Measurements from ENCODE around the gene FGFR4. TPM values are rescaled to one million over a fixed set of nuclear protein-coding genes. Genes with fewer than 3 reads are reported as not detected.

FGFR4 gene
- total RNA-seq, 3 donors from 2014 or later: 0.98 to 3.5 (median 2.7) TPM

- Mint-ChIP-seq H3K9me3 (no peaks in the 10 kb centered on the region), H3K36me3 (ENCODE audit: insufficient read depth) (no peaks in the 10 kb centered on the region), H3K4me3 (no peak overlapping the region), H3K4me1 (ENCODE audit: low read depth) (no peaks in the 10 kb centered on the region), H3K27me3 (ENCODE audit: low read depth) (peaks cover 12% of the 10 kb centered on the region)
- ATAC-seq (no peak), DNase-seq (no peak)
Observed at GRCh38 chr5:177103523-177104253, 17.0 kb downstream of the FGFR4 start.

- no peak for DNase-seq
- ATAC-seq: no peak
- no peak overlapping the region for H3K4me3 Mint-ChIP-seq
- H3K27me3 Mint-ChIP-seq (ENCODE audit: low read depth): peaks cover 6% of the 10 kb centered on the region
- H3K4me1 Mint-ChIP-seq (ENCODE audit: low read depth): no peaks in the 10 kb centered on the region
- H3K9me3 Mint-ChIP-seq: no peaks in the 10 kb centered on the region
- H3K36me3 Mint-ChIP-seq (ENCODE audit: insufficient read depth): no peaks in the 10 kb centered on the region
Observed at GRCh38 chr5:177105691-177106476, 19.2 kb downstream of the FGFR4 start.

GRCh38 chr5:177107159-177107558 is 20.4 kb downstream of the FGFR4 start:
- ATAC-seq (no peak), DNase-seq (no peak)
- Mint-ChIP-seq H3K9me3 (no peaks in the 10 kb centered on the region), H3K36me3 (ENCODE audit: insufficient read depth) (no peaks in the 10 kb centered on the region), H3K4me3 (no peak overlapping the region), H3K27me3 (ENCODE audit: low read depth) (peaks cover 6% of the 10 kb centered on the region), H3K4me1 (ENCODE audit: low read depth) (no peaks in the 10 kb centered on the region)

- H3K4me3 Mint-ChIP-seq: no peak overlapping the region
- ATAC-seq (no peak), DNase-seq (no peak)
- H3K27me3 Mint-ChIP-seq (ENCODE audit: low read depth): peaks cover 2% of the 10 kb centered on the region
- H3K9me3 Mint-ChIP-seq: no peaks in the 10 kb centered on the region
- peaks cover 3% of the 10 kb centered on the region for H3K4me1 Mint-ChIP-seq (ENCODE audit: low read depth)
- H3K36me3 Mint-ChIP-seq (ENCODE audit: insufficient read depth): no peaks in the 10 kb centered on the region
Observed at GRCh38 chr5:177109810-177110209, 23.1 kb downstream of the FGFR4 start.

- H3K4me1 Mint-ChIP-seq (ENCODE audit: low read depth): peaks cover 12% of the 10 kb centered on the region
- ATAC-seq (peak; percentile 49 to 59), DNase-seq (peak; percentile 56)
- H3K4me3 Mint-ChIP-seq: no peak overlapping the region
- peaks cover 3% of the 10 kb centered on the region for H3K9me3 Mint-ChIP-seq
- no peaks in the 10 kb centered on the region for H3K36me3 Mint-ChIP-seq (ENCODE audit: insufficient read depth)
- peaks cover 2% of the 10 kb centered on the region for H3K27me3 Mint-ChIP-seq (ENCODE audit: low read depth)
Observed at GRCh38 chr5:177111720-177112394, 25.1 kb downstream of the FGFR4 start.

GRCh38 chr5:177112589-177113220 is 26.0 kb downstream of the FGFR4 start:
- Mint-ChIP-seq H3K4me3 (no peak overlapping the region), H3K9me3 (peaks cover 3% of the 10 kb centered on the region), H3K27me3 (ENCODE audit: low read depth) (no peaks in the 10 kb centered on the region), H3K4me1 (ENCODE audit: low read depth) (peaks cover 16% of the 10 kb centered on the region), H3K36me3 (ENCODE audit: insufficient read depth) (no peaks in the 10 kb centered on the region)
- ATAC-seq (no peak), DNase-seq (no peak)

- H3K9me3 Mint-ChIP-seq: peaks cover 3% of the 10 kb centered on the region
- H3K4me1 Mint-ChIP-seq (ENCODE audit: low read depth): peaks cover 16% of the 10 kb centered on the region
- H3K27me3 Mint-ChIP-seq (ENCODE audit: low read depth): no peaks in the 10 kb centered on the region
- H3K4me3 Mint-ChIP-seq: no peak overlapping the region
- peak; percentile 76 for DNase-seq
- H3K36me3 Mint-ChIP-seq (ENCODE audit: insufficient read depth): no peaks in the 10 kb centered on the region
- ATAC-seq: peak; percentile 54 to 58
Observed at GRCh38 chr5:177113566-177114424, 27.1 kb downstream of the FGFR4 start.

- ATAC-seq (peak; percentile 95 to 98), DNase-seq (peak; percentile 83)
- no peaks in the 10 kb centered on the region for H3K27me3 Mint-ChIP-seq (ENCODE audit: low read depth)
- H3K4me1 Mint-ChIP-seq (ENCODE audit: low read depth): peaks cover 16% of the 10 kb centered on the region
- no peaks in the 10 kb centered on the region for H3K36me3 Mint-ChIP-seq (ENCODE audit: insufficient read depth)
- H3K4me3 Mint-ChIP-seq: peak overlapping the region; percentile 66
- peaks cover 3% of the 10 kb centered on the region for H3K9me3 Mint-ChIP-seq
Observed at GRCh38 chr5:177116631-177117373, 30.1 kb downstream of the FGFR4 start.

GRCh38 chr5:177117441-177118045 is 30.8 kb downstream of the FGFR4 start:
- DNase-seq (no peak), ATAC-seq (no peak)
- Mint-ChIP-seq H3K4me1 (ENCODE audit: low read depth) (peaks cover 16% of the 10 kb centered on the region), H3K36me3 (ENCODE audit: insufficient read depth) (no peaks in the 10 kb centered on the region), H3K9me3 (peaks cover 3% of the 10 kb centered on the region), H3K4me3 (no peak overlapping the region), H3K27me3 (ENCODE audit: low read depth) (no peaks in the 10 kb centered on the region)

- Mint-ChIP-seq H3K27me3 (ENCODE audit: low read depth) (no peaks in the 10 kb centered on the region), H3K36me3 (ENCODE audit: insufficient read depth) (no peaks in the 10 kb centered on the region), H3K4me3 (no peak overlapping the region), H3K4me1 (ENCODE audit: low read depth) (no peaks in the 10 kb centered on the region), H3K9me3 (no peaks in the 10 kb centered on the region)
- ATAC-seq: no peak
- no peak for DNase-seq
Observed at GRCh38 chr5:177122566-177122965, 35.9 kb downstream of the FGFR4 start.

- H3K27me3 Mint-ChIP-seq (ENCODE audit: low read depth): no peaks in the 10 kb centered on the region
- no peaks in the 10 kb centered on the region for H3K9me3 Mint-ChIP-seq
- peaks cover 9% of the 10 kb centered on the region for H3K4me1 Mint-ChIP-seq (ENCODE audit: low read depth)
- no peaks in the 10 kb centered on the region for H3K36me3 Mint-ChIP-seq (ENCODE audit: insufficient read depth)
- H3K4me3 Mint-ChIP-seq: no peak overlapping the region
- DNase-seq (no peak), ATAC-seq (no peak)
Observed at GRCh38 chr5:177123789-177124485, 37.2 kb downstream of the FGFR4 start.

GRCh38 chr5:177124486-177124991 is 37.8 kb downstream of the FGFR4 start:
- Mint-ChIP-seq H3K4me3 (no peak overlapping the region), H3K9me3 (no peaks in the 10 kb centered on the region), H3K36me3 (ENCODE audit: insufficient read depth) (no peaks in the 10 kb centered on the region), H3K4me1 (ENCODE audit: low read depth) (peaks cover 15% of the 10 kb centered on the region), H3K27me3 (ENCODE audit: low read depth) (no peaks in the 10 kb centered on the region)
- DNase-seq (no peak), ATAC-seq (peak in 1 of 2 donors; percentile 38)

Data from activated T-cell treated with anti-CD3 and anti-CD28 coated beads, Interleukin-2, amount 50 U/mL, for 4 hours (primary cell).